ENCODE data around the gene SORL1-AS1.
"Not testable (repeated sequence)": the region's sequence is repeated elsewhere in the genome, so short reads cannot be mapped to it uniquely, and the experiment has no call there.

The SORL1-AS1 gene

GRCh38 chr11:121414141-121414913 is 38.4 kb downstream of the SORL1-AS1 start:
- no peaks in the 10 kb centered on the region for H3K79me2 ChIP-seq (ENCODE audit: low read depth)

GRCh38 chr11:121412711-121413415 is 39.9 kb downstream of the SORL1-AS1 start:
- no TSS peak for BruUV-seq (replicated peaks)
- no peak overlapping the region for H3K4me2 ChIP-seq
- no peak overlapping the region for H3K27ac ChIP-seq
- H3K9me3 ChIP-seq (ENCODE audit: insufficient read depth, low read depth): no peaks in the 10 kb centered on the region
- ChIA-PET CTCF (no interaction called here), POLR2A (ENCODE audit: unreplicated experiment) (no interaction called here)
- TF ChIP-seq EZH2 (IDR thresholded peaks at IDR 0.05; ENCODE audit: low read depth) (no peak), CTCF (conservative IDR thresholded peaks at IDR 0.05) (no peak)
- intact Hi-C loops (cut with micrococcal nuclease; ENCODE audit: unreplicated experiment): no loop called here
- no peak for DNase-seq
- no peaks in the 10 kb centered on the region for H3K79me2 ChIP-seq (ENCODE audit: low read depth)
- no peaks in the 10 kb centered on the region for H4K20me1 ChIP-seq (ENCODE audit: insufficient read depth)
- H3K4me1 ChIP-seq (replicated peaks; ENCODE audit: insufficient read depth): peaks cover 27% of the 10 kb centered on the region
- H3K36me3 ChIP-seq (ENCODE audit: low read depth): no peaks in the 10 kb centered on the region
- no peaks in the 10 kb centered on the region for H3K27me3 ChIP-seq (ENCODE audit: insufficient read depth, low read depth)
- H3K9me2 ChIP-seq (ENCODE audit: insufficient read depth): no peaks in the 10 kb centered on the region
- no peak overlapping the region for H2AFZ ChIP-seq
- no peak overlapping the region for H3K4me3 ChIP-seq
- no peaks in the 10 kb centered on the region for H3F3A ChIP-seq (ENCODE audit: insufficient read depth, low read depth)

More at GRCh38 chr11:121414141-121414913, 38.4 kb downstream of the SORL1-AS1 start:
- no peak for TF ChIP-seq CTCF (conservative IDR thresholded peaks at IDR 0.05)
- no peak for TF ChIP-seq EZH2 (IDR thresholded peaks at IDR 0.05; ENCODE audit: low read depth)
- H2AFZ ChIP-seq: no peak overlapping the region
- intact Hi-C loops (cut with micrococcal nuclease; ENCODE audit: unreplicated experiment): no loop called here
- H4K20me1 ChIP-seq (ENCODE audit: insufficient read depth): no peaks in the 10 kb centered on the region
- no peak overlapping the region for H3K27ac ChIP-seq
- no peak for DNase-seq
- no peak overlapping the region for H3K4me3 ChIP-seq
- H3K4me2 ChIP-seq: no peak overlapping the region
- BruUV-seq (replicated peaks): no TSS peak
- H3K36me3 ChIP-seq (ENCODE audit: low read depth): no peaks in the 10 kb centered on the region
- ChIA-PET POLR2A (ENCODE audit: unreplicated experiment) (no interaction called here), CTCF (no interaction called here)
- H3K27me3 ChIP-seq (ENCODE audit: insufficient read depth, low read depth): no peaks in the 10 kb centered on the region
- peaks cover 27% of the 10 kb centered on the region for H3K4me1 ChIP-seq (replicated peaks; ENCODE audit: insufficient read depth)
- H3F3A ChIP-seq (ENCODE audit: insufficient read depth, low read depth): no peaks in the 10 kb centered on the region
- no peaks in the 10 kb centered on the region for H3K9me2 ChIP-seq (ENCODE audit: insufficient read depth)
- H3K9me3 ChIP-seq (ENCODE audit: insufficient read depth, low read depth): no peaks in the 10 kb centered on the region

- H4K20me1 ChIP-seq (ENCODE audit: insufficient read depth): no peaks in the 10 kb centered on the region
- DNase-seq: no peak
- H3K36me3 ChIP-seq (ENCODE audit: low read depth): no peaks in the 10 kb centered on the region
- H2AFZ ChIP-seq: no peak overlapping the region
- no peaks in the 10 kb centered on the region for H3K9me2 ChIP-seq (ENCODE audit: insufficient read depth)
- ChIA-PET CTCF (no interaction called here), POLR2A (ENCODE audit: unreplicated experiment) (no interaction called here)
- no peaks in the 10 kb centered on the region for H3K9me3 ChIP-seq (ENCODE audit: insufficient read depth, low read depth)
- no peak overlapping the region for H3K4me2 ChIP-seq
- H3K27ac ChIP-seq: no peak overlapping the region
- TF ChIP-seq CTCF (conservative IDR thresholded peaks at IDR 0.05) (no peak), EZH2 (IDR thresholded peaks at IDR 0.05; ENCODE audit: low read depth) (no peak)
- H3K79me2 ChIP-seq (ENCODE audit: low read depth): no peaks in the 10 kb centered on the region
- no peaks in the 10 kb centered on the region for H3K27me3 ChIP-seq (ENCODE audit: insufficient read depth, low read depth)
- no TSS peak for BruUV-seq (replicated peaks)
- H3K4me3 ChIP-seq: no peak overlapping the region
- intact Hi-C loops (cut with micrococcal nuclease; ENCODE audit: unreplicated experiment): no loop called here
- no peaks in the 10 kb centered on the region for H3F3A ChIP-seq (ENCODE audit: insufficient read depth, low read depth)
- peaks cover 20% of the 10 kb centered on the region for H3K4me1 ChIP-seq (replicated peaks; ENCODE audit: insufficient read depth)
Observed at GRCh38 chr11:121412000-121412587, 40.7 kb downstream of the SORL1-AS1 start.

GRCh38 chr11:121411330-121411729 is 41.4 kb downstream of the SORL1-AS1 start:
- POLR2A ChIA-PET (ENCODE audit: unreplicated experiment); H3K27me3 ChIP-seq (ENCODE audit: insufficient read depth, low read depth); CTCF ChIA-PET; H2AFZ ChIP-seq; DNase-seq; H3K4me3 ChIP-seq; H3K36me3 ChIP-seq (ENCODE audit: low read depth); H3K27ac ChIP-seq; BruUV-seq (replicated peaks); H3K9me3 ChIP-seq (ENCODE audit: insufficient read depth, low read depth); H4K20me1 ChIP-seq (ENCODE audit: insufficient read depth); H3K4me2 ChIP-seq; H3F3A ChIP-seq (ENCODE audit: insufficient read depth, low read depth); intact Hi-C loops (cut with micrococcal nuclease; ENCODE audit: unreplicated experiment); H3K9me2 ChIP-seq (ENCODE audit: insufficient read depth); H3K79me2 ChIP-seq (ENCODE audit: low read depth): not testable (repeated sequence)
- H3K4me1 ChIP-seq (replicated peaks; ENCODE audit: insufficient read depth): peaks cover 13% of the 10 kb centered on the region

- CTCF ChIA-PET: not testable (repeated sequence)
Observed at GRCh38 chr11:121410041-121410440, 42.7 kb downstream of the SORL1-AS1 start.

More at GRCh38 chr11:121410041-121410440, 42.7 kb downstream of the SORL1-AS1 start:
- H3K4me2 ChIP-seq; H3K9me2 ChIP-seq (ENCODE audit: insufficient read depth); H2AFZ ChIP-seq; H3K4me1 ChIP-seq (replicated peaks; ENCODE audit: insufficient read depth); DNase-seq; BruUV-seq (replicated peaks); H3K27ac ChIP-seq; H3K36me3 ChIP-seq (ENCODE audit: low read depth); H4K20me1 ChIP-seq (ENCODE audit: insufficient read depth); H3K79me2 ChIP-seq (ENCODE audit: low read depth); H3K27me3 ChIP-seq (ENCODE audit: insufficient read depth, low read depth); H3K9me3 ChIP-seq (ENCODE audit: insufficient read depth, low read depth); intact Hi-C loops (cut with micrococcal nuclease; ENCODE audit: unreplicated experiment); H3K4me3 ChIP-seq; H3F3A ChIP-seq (ENCODE audit: insufficient read depth, low read depth); POLR2A ChIA-PET (ENCODE audit: unreplicated experiment): not testable (repeated sequence)
